Suprapubic skin (tissue), 4 donors: ENCODE measurements around the gene TCERG1L. TPM values are rescaled to one million over a fixed set of nuclear protein-coding genes. Genes with fewer than 3 reads are reported as not detected.

Experiments
- DNase-seq, 2 donors: peaks; one replicate each; pipeline ENCODE4 v3.0.0-alpha.2; 2019; ENCODE audit warnings: low spot score in 2 of 2
- H3K27ac ChIP-seq: fragments of 200-600 bp; sonication (generic); one replicate; pipeline ENCODE4 v1.5.1; 2019
- H3K27me3 ChIP-seq: fragments of 200-600 bp; sonication (generic); one replicate; pipeline ENCODE4 v1.5.1; 2019
- H3K36me3 ChIP-seq: fragments of 200-600 bp; sonication (generic); one replicate; pipeline ENCODE4 v1.5.1; 2019
- H3K4me1 ChIP-seq: fragments of 200-600 bp; sonication (generic); one replicate; pipeline ENCODE4 v1.5.1; 2019
- H3K4me3 ChIP-seq: fragments of 200-600 bp; sonication (generic); one replicate; pipeline ENCODE4 v1.5.1; 2019; ENCODE audit warnings: mild to moderate bottlenecking
- H3K9me3 ChIP-seq: fragments of 200-600 bp; sonication (generic); one replicate; pipeline ENCODE4 v1.5.1; 2019
- EP300 ChIP-seq: sonication (generic); formaldehyde crosslinking; IDR thresholded peaks from one replicate; pipeline ENCODE4 v1.6.1; 2017; ENCODE audit warnings: antibody characterized with exemption
- POLR2A ChIP-seq, 2 donors: fragments of 450-650 bp; IDR thresholded peaks; one replicate each; pipeline ENCODE4 v1.6.1; 2017; ENCODE audit warnings: antibody characterized with exemption in 2 of 2, mild to moderate bottlenecking in 2 of 2, moderate library complexity in 2 of 2
- POLR2AphosphoS5 ChIP-seq, 3 donors: sonication (generic); formaldehyde crosslinking; IDR thresholded peaks; one replicate each; pipeline ENCODE4 v1.6.1; 2017; ENCODE audit warnings: antibody characterized with exemption in 3 of 3
- WGBS: methylation state at CpG from one replicate; pipeline ENCODE4 v1.1.5; 2018; 5-methylcytosine and 5-hydroxymethylcytosine counted together
- total RNA-seq, 4 donors: library from RNA; depleted of rRNA; stranded (reverse); fragments of >200 nt; gene quantifications; one replicate each; pipeline ENCODE4 v1.1.0, GENCODE V29; 2016
- TF ChIP-seq, protein P1 (sequence below), 2 donors: fragments of 200-600 bp in 1 of 2; fragments of 450-650 bp in 1 of 2; sonication (generic) in 1 of 2; IDR thresholded peaks; one replicate each; pipeline ENCODE4 v1.5.1; 2016 to 2019; ENCODE audit warnings: antibody characterized with exemption in 2 of 2, mild to moderate bottlenecking in 1 of 2, moderate library complexity in 1 of 2

The TCERG1L gene
- total RNA-seq, 4 donors from 2014 or later, result 0.32 to 1.0 (median 0.51) TPM

DNA sequence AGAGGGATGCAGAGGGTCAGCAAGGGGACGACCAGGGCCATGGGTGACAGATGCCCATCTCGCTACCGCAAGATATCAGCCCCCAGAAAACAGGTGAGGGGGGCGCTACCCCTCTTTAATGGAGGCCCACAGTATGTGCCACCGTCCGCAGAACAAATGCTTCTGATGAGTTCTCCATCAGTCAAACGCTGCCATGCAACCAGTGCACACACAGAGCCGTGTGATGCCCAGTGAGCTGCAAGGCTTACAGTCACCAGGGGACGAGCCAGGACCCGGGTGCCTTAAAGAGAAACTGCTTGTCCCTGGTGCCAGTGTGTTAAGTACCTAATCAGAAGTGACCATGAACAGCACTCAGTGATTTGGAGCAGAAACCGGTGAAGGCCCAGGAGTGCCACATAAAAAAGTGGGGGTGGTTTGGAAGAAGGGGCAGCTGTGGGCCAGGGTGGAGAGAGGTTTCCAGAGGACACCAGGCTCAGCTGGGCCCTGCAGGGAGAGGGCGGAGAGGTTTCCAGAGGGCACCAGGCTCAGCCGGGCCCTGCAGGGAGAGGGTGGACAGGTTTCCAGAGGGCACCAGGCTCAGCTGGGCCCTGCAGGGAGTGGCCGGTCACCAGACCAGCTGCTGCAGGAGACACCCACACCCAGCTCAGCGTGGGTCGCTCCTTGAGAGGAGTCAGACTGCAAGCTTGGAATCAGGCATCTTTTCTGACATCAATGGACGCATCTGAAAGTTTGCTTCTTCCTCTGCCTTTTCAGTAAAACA lies 50.9 kb downstream of the TCERG1L start:
- TF ChIP-seq POLR2AphosphoS5 (IDR thresholded peaks at IDR 0.05) (no peak), EP300 (no peak), POLR2A (IDR thresholded peaks at IDR 0.05) (no peak)
- TF ChIP-seq, protein P1, sequence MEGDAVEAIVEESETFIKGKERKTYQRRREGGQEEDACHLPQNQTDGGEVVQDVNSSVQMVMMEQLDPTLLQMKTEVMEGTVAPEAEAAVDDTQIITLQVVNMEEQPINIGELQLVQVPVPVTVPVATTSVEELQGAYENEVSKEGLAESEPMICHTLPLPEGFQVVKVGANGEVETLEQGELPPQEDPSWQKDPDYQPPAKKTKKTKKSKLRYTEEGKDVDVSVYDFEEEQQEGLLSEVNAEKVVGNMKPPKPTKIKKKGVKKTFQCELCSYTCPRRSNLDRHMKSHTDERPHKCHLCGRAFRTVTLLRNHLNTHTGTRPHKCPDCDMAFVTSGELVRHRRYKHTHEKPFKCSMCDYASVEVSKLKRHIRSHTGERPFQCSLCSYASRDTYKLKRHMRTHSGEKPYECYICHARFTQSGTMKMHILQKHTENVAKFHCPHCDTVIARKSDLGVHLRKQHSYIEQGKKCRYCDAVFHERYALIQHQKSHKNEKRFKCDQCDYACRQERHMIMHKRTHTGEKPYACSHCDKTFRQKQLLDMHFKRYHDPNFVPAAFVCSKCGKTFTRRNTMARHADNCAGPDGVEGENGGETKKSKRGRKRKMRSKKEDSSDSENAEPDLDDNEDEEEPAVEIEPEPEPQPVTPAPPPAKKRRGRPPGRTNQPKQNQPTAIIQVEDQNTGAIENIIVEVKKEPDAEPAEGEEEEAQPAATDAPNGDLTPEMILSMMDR (IDR thresholded peaks at IDR 0.05), result no peak
- H3K27me3 ChIP-seq, result peaks cover 3% of the 10 kb centered on the region
- no peaks in the 10 kb centered on the region for H3K9me3 ChIP-seq
- no peaks in the 10 kb centered on the region for H3K4me1 ChIP-seq
- no peak for DNase-seq
- H3K4me3 ChIP-seq, result no peak overlapping the region
- no peak overlapping the region for H3K27ac ChIP-seq
- 88% methylated on average over 14 of the region's 17 CpGs for WGBS
- H3K36me3 ChIP-seq, result no peaks in the 10 kb centered on the region

DNA sequence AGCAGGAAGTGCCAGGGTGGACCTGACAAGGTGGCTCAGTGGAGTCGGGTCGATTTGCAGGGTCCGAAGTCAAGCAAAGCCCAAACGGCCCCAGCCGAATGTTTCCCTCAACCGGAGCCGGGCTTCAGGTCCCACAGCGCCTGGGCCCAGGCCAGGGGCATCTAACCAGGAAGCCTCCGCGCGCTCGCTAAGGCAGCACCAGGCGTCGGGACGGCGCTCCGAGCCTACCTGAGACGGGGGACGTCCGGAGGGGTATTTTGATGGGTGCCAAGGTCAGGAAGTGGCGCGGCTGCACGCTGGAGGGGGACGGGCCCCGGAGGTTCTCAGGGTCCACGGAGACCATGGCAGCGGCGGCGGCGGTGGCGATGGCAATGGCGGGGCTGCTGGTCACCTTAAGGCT lies 51.5 kb downstream of the TCERG1L start:
- DNase-seq, result no peak
- 93% methylated on average over 30 of the region's 32 CpGs for WGBS
- Histone ChIP-seq H3K27ac (no peak overlapping the region), H3K27me3 (peaks cover 3% of the 10 kb centered on the region), H3K9me3 (no peaks in the 10 kb centered on the region), H3K36me3 (no peaks in the 10 kb centered on the region), H3K4me3 (no peak overlapping the region), H3K4me1 (no peaks in the 10 kb centered on the region)
- TF ChIP-seq, protein P1 (IDR thresholded peaks at IDR 0.05), result no peak
- TF ChIP-seq POLR2A (IDR thresholded peaks at IDR 0.05), result no peak
- TF ChIP-seq POLR2AphosphoS5 (IDR thresholded peaks at IDR 0.05), result no peak
- TF ChIP-seq EP300, result no peak

DNA sequence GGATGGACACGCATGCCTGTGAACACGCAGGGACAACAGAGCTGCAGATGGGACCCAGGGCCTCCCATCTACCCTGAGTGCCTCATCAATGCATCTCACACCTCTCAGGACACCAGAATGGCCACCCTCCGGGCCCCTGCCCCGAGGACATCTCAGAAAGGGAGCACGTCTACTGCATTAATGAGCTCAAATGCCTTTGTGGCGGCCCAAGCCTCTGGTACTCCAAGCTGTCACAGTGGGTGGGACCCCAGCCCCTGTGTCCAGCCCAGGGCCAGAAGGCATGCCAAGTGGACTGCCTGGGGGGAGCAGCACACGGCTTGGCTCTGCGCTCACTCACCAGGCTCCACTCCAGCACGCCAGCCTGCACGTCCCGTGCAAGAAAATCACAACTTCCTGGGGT lies 52.0 kb downstream of the TCERG1L start:
- no peak for DNase-seq
- Histone ChIP-seq H3K9me3 (no peaks in the 10 kb centered on the region), H3K36me3 (no peaks in the 10 kb centered on the region), H3K4me1 (no peaks in the 10 kb centered on the region), H3K4me3 (no peak overlapping the region), H3K27ac (no peak overlapping the region), H3K27me3 (peaks cover 3% of the 10 kb centered on the region)
- TF ChIP-seq POLR2AphosphoS5 (IDR thresholded peaks at IDR 0.05) (no peak), EP300 (no peak), POLR2A (IDR thresholded peaks at IDR 0.05) (no peak)
- TF ChIP-seq, protein P1 (IDR thresholded peaks at IDR 0.05), result no peak
- 81% methylated on average over 6 of the region's 11 CpGs for whole genome bisulfite sequencing

DNA sequence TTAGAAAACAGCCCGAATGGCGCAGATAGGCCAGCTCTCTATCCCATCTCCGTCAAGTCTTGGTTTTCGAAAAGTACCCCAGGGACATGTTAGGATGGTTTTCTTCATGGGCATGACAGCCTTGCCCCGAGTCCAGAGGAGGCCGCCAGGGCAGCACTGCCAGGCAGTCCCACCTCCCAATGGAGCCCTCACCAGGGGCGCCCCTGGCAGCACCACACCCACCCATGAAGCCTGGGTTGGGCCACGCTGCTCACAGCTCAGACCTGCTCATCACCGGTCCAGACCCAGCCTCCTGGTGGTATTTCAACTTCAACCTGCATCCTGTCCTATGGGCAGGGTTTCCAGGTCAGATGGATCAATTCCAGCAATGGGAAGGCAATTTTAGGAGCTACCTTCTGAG lies 53.3 kb downstream of the TCERG1L start:
- no peak for DNase-seq
- Histone ChIP-seq H3K27ac (no peak overlapping the region), H3K4me3 (no peak overlapping the region), H3K27me3 (peaks cover 3% of the 10 kb centered on the region), H3K4me1 (no peaks in the 10 kb centered on the region), H3K36me3 (no peaks in the 10 kb centered on the region), H3K9me3 (no peaks in the 10 kb centered on the region)
- 100% methylated on average over 9 of the region's 9 CpGs for WGBS
- no peak for TF ChIP-seq POLR2AphosphoS5 (IDR thresholded peaks at IDR 0.05)
- no peak for TF ChIP-seq POLR2A (IDR thresholded peaks at IDR 0.05)
- no peak for TF ChIP-seq EP300
- TF ChIP-seq, protein P1 (IDR thresholded peaks at IDR 0.05), result no peak

DNA sequence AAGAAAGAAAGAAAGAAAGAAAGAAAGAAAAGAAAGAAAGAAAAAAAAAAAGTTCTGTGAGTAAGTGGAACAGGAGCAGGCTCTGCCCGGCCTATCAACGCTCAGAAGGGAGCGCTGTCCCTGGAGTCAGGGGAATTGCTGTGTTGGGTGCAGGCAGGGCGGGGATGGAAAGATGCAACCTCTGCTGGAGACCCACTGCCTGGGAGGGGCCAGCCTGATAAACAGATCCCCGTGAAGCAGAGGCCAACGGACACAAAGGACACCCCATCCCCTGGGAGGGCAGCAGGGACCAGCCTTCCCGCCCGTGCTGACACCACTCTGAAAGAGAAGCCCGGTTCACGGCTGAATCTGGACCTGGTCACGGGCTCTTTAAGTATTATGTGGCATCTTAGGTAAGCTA lies 54.5 kb downstream of the TCERG1L start:
- no peak overlapping the region for H3K27ac ChIP-seq
- no peaks in the 10 kb centered on the region for H3K36me3 ChIP-seq
- H3K4me3 ChIP-seq, result no peak overlapping the region
- TF ChIP-seq, protein P1 (IDR thresholded peaks at IDR 0.05), result no peak
- TF ChIP-seq POLR2AphosphoS5 (IDR thresholded peaks at IDR 0.05) (no peak), EP300 (no peak), POLR2A (IDR thresholded peaks at IDR 0.05) (no peak)
- 89% methylated on average over 11 of the region's 11 CpGs for WGBS
- peaks cover 3% of the 10 kb centered on the region for H3K27me3 ChIP-seq
- no peaks in the 10 kb centered on the region for H3K4me1 ChIP-seq
- DNase-seq, result no peak
- no peaks in the 10 kb centered on the region for H3K9me3 ChIP-seq
